H1 (cell line): Measurements from ENCODE around the gene TLCD3A. TPM values are rescaled to one million over a fixed set of nuclear protein-coding genes. Genes with fewer than 3 reads are reported as not detected.

Experiments used
- CTCF ChIA-PET: fragments of 300-600 bp; sonication (Branson Sonifier 250); formaldehyde crosslinking; loops from one replicate; lab custom pipeline; 2021; ENCODE audit not compliant: partially characterized antibody; lab: Charles Lee
- POLR2A ChIA-PET: fragments of 300-600 bp; sonication (Branson Sonifier 250); formaldehyde crosslinking; loops from one replicate; lab custom pipeline; 2021; ENCODE audit warnings: inconsistent platforms; ENCODE audit not compliant: partially characterized antibody; lab: Charles Lee
- DNase-seq, 2 experiments: peaks; one replicate each; pipeline versions ENCODE4 v3.0.0 to v3.0.0-alpha.2; 2010 to 2022; ENCODE audit warnings: low spot score in 2 of 2, low read depth in 1 of 2, mixed read lengths in 1 of 2
- FAIRE-seq: peaks from 2 replicates; lab custom pipeline; 2011; peaks lifted over from hg19 to GRCh38; lab: Jason Lieb, UNC
- H2AFZ ChIP-seq: 2 replicates; pipeline ENCODE4 v1.8.1; 2012; ENCODE audit warnings: low read length, inconsistent platforms
- H2AK5ac ChIP-seq: 2 replicates; pipeline ENCODE4 v1.6.1; 2013; ENCODE audit warnings: low read depth, low read length
- H2BK120ac ChIP-seq: replicated peaks from 2 replicates; pipeline ENCODE3; 2013; ENCODE audit warnings: low read depth, low read length, inconsistent platforms
- H2BK12ac ChIP-seq: 2 replicates; pipeline ENCODE4 v1.6.1; 2013; ENCODE audit warnings: low read depth, low read length
- H2BK15ac ChIP-seq: 2 replicates; pipeline ENCODE4 v1.6.1; 2013; ENCODE audit warnings: low read length
- H2BK20ac ChIP-seq: 2 replicates; pipeline ENCODE4 v1.6.1; 2013; ENCODE audit warnings: low read length
- H2BK5ac ChIP-seq: 2 replicates; pipeline ENCODE4 v1.6.1; 2013; ENCODE audit warnings: low read depth, low read length
- H3K14ac ChIP-seq: 2 replicates; pipeline ENCODE4 v1.6.1; 2013; ENCODE audit warnings: inconsistent platforms; ENCODE audit not compliant: insufficient read length
- H3K18ac ChIP-seq: 2 replicates; pipeline ENCODE4 v1.6.1; 2013; ENCODE audit warnings: low read length; ENCODE audit errors: extremely low read depth
- H3K23ac ChIP-seq: 2 replicates; pipeline ENCODE4 v1.6.1; 2013; ENCODE audit warnings: inconsistent platforms; ENCODE audit not compliant: insufficient read length
- H3K23me2 ChIP-seq: 2 replicates; pipeline ENCODE4 v1.6.1; 2013; ENCODE audit warnings: low read depth, low read length
- H3K27ac ChIP-seq: 2 replicates; pipeline ENCODE4 v1.6.1; 2011; ENCODE audit warnings: low read depth, low read length, inconsistent platforms
- H3K27me3 ChIP-seq, 4 experiments: replicated peaks in 1 of 4; 1 replicate in 1 of 4; 2 replicates in 3 of 4; pipeline versions ENCODE4 v1.6.1 to v1.8.1; 2011 to 2013; ENCODE audit warnings: low read length in 3 of 4, mild to moderate bottlenecking in 3 of 4, inconsistent platforms in 2 of 4, mixed read lengths in 2 of 4, moderate library complexity in 1 of 4; ENCODE audit not compliant: control insufficient read depth in 3 of 4, insufficient read depth in 3 of 4; ENCODE audit errors: extremely low read depth in 1 of 4
- H3K36me3 ChIP-seq, 4 experiments: 2 replicates each; pipeline versions ENCODE4 v1.6.1 to v1.8.1; 2011 to 2013; ENCODE audit warnings: mild to moderate bottlenecking in 4 of 4, low read length in 3 of 4, moderate library complexity in 2 of 4, control low read depth in 1 of 4, inconsistent platforms in 1 of 4; ENCODE audit not compliant: insufficient read depth in 4 of 4, control insufficient read depth in 2 of 4
- H3K4ac ChIP-seq: replicated peaks from 2 replicates; pipeline ENCODE3; 2013; ENCODE audit warnings: low read length, low read depth, mixed read lengths, inconsistent platforms; ENCODE audit not compliant: insufficient read length
- H3K4me1 ChIP-seq, 4 experiments: replicated peaks in 1 of 4; 1 replicate in 1 of 4; 2 replicates in 3 of 4; pipeline versions ENCODE4 v1.6.1 to v1.8.1; 2011 to 2013; ENCODE audit warnings: low read length in 3 of 4, inconsistent platforms in 2 of 4, mixed read lengths in 1 of 4; ENCODE audit not compliant: insufficient read depth in 4 of 4, control insufficient read depth in 3 of 4
- H3K4me2 ChIP-seq, 2 experiments: 2 replicates each; pipeline versions ENCODE4 v1.6.1 to v1.8.1; 2011 to 2013; ENCODE audit warnings: low read depth in 2 of 2, low read length in 2 of 2, control low read depth in 1 of 2, inconsistent platforms in 1 of 2, mild to moderate bottlenecking in 1 of 2; ENCODE audit not compliant: insufficient read depth in 1 of 2
- H3K4me3 ChIP-seq, 4 experiments: fragments of 200-600, 300-600 bp in 1 of 4; sonication (generic), shearing (Covaris generic), sonication (Bioruptor Twin) in 1 of 4; 2 replicates each; pipeline versions ENCODE4 v1.5.1 to v1.8.1; 2011 to 2016; ENCODE audit warnings: low read length in 4 of 4, low read depth in 3 of 4, control low read depth in 2 of 4, inconsistent platforms in 2 of 4, mild to moderate bottlenecking in 2 of 4, mixed read lengths in 1 of 4, moderate library complexity in 1 of 4; ENCODE audit not compliant: insufficient read depth in 2 of 4; ENCODE audit errors: extremely low read depth in 1 of 4
- H3K56ac ChIP-seq: replicated peaks from 2 replicates; pipeline ENCODE3; 2013; ENCODE audit warnings: low read depth, mild to moderate bottlenecking, mixed read lengths, low read length, inconsistent platforms; ENCODE audit not compliant: insufficient read length
- H3K79me1 ChIP-seq: 2 replicates; pipeline ENCODE4 v1.6.1; 2013; ENCODE audit warnings: low read depth, low read length, control low read depth
- H3K79me2 ChIP-seq, 2 experiments: 2 replicates each; pipeline versions ENCODE4 v1.6.1 to v1.8.1; 2012 to 2013; ENCODE audit warnings: low read length in 2 of 2, mild to moderate bottlenecking in 2 of 2, inconsistent platforms in 1 of 2; ENCODE audit not compliant: insufficient read depth in 2 of 2, control insufficient read depth in 1 of 2
- H3K9ac ChIP-seq, 4 experiments: replicated peaks in 1 of 4; 1 replicate in 1 of 4; 2 replicates in 3 of 4; pipeline versions ENCODE4 v1.6.1 to v1.8.1; 2011 to 2013; ENCODE audit warnings: low read depth in 3 of 4, low read length in 3 of 4, control low read depth in 2 of 4, mild to moderate bottlenecking in 2 of 4, moderate library complexity in 2 of 4, inconsistent platforms in 1 of 4; ENCODE audit errors: extremely low read depth in 1 of 4
- H3K9me3 ChIP-seq, 2 experiments: 2 replicates each; pipeline versions ENCODE4 v1.6.1 to v1.8.1; 2012 to 2013; ENCODE audit warnings: mild to moderate bottlenecking in 2 of 2, moderate library complexity in 2 of 2, control low read depth in 1 of 2, inconsistent platforms in 1 of 2, low read depth in 1 of 2, low read length in 1 of 2, mixed read lengths in 1 of 2; ENCODE audit not compliant: insufficient read depth in 2 of 2
- H4K20me1 ChIP-seq, 2 experiments: replicated peaks in 1 of 2; 2 replicates each; pipeline versions ENCODE3 to v1.8.1; 2011 to 2013; ENCODE audit warnings: inconsistent platforms in 2 of 2, low read length in 2 of 2, mild to moderate bottlenecking in 1 of 2; ENCODE audit not compliant: insufficient read depth in 2 of 2, control insufficient read depth in 1 of 2
- H4K5ac ChIP-seq: 2 replicates; pipeline ENCODE4 v1.6.1; 2013; ENCODE audit warnings: low read length, low read depth, mixed read lengths, inconsistent platforms; ENCODE audit not compliant: insufficient read length
- H4K8ac ChIP-seq: 2 replicates; pipeline ENCODE4 v1.8.0; 2013; ENCODE audit warnings: mild to moderate bottlenecking, moderate library complexity, low read length, inconsistent platforms; ENCODE audit not compliant: insufficient read depth; ENCODE audit errors: extremely low read depth
- H4K91ac ChIP-seq: replicated peaks from 2 replicates; pipeline ENCODE3; 2013; ENCODE audit warnings: low read length, mixed read lengths, inconsistent platforms; ENCODE audit not compliant: insufficient read length
- CREB1 ChIP-seq: IDR thresholded peaks from 2 replicates; pipeline ENCODE4 v1.6.1; 2012; ENCODE audit warnings: inconsistent platforms
- E2F6 ChIP-seq: IDR thresholded peaks from 2 replicates; pipeline ENCODE4 v1.6.1; 2012; ENCODE audit warnings: inconsistent platforms
- EGR1 ChIP-seq: IDR thresholded peaks from 2 replicates; pipeline ENCODE4 v1.6.1; 2011; ENCODE audit warnings: low read depth, low read length, borderline replicate concordance
- EP300 ChIP-seq, 2 experiments: IDR thresholded peaks; 1 replicate in 1 of 2; 2 replicates in 1 of 2; pipeline ENCODE4 v1.6.1; 2011 to 2012; ENCODE audit warnings: low read depth in 2 of 2, low read length in 2 of 2, mild to moderate bottlenecking in 2 of 2, borderline replicate concordance in 1 of 2, inconsistent platforms in 1 of 2, moderate library complexity in 1 of 2
- GABPA ChIP-seq: IDR thresholded peaks from 2 replicates; pipeline ENCODE4 v1.6.1; 2011; ENCODE audit warnings: mild to moderate bottlenecking, low read length, moderate library complexity, borderline replicate concordance; ENCODE audit not compliant: insufficient read depth
- NRF1 ChIP-seq: IDR thresholded peaks from 2 replicates; pipeline ENCODE4 v1.6.1; 2011; ENCODE audit warnings: mild to moderate bottlenecking, low read depth, low read length, improper control_type of control experiment
- RNF2 ChIP-seq: fragments of 200-900, 300-1000 bp; sonication (generic); IDR thresholded peaks from 2 replicates; pipeline ENCODE4 v1.7.1; 2016; ENCODE audit warnings: borderline replicate concordance, low read depth, mild to moderate bottlenecking, antibody characterized with exemption, low read length; ENCODE audit not compliant: poor library complexity, severe bottlenecking; ENCODE audit errors: missing control alignments
- SIRT6 ChIP-seq: IDR thresholded peaks from one replicate; pipeline ENCODE4 v1.7.1; 2012; ENCODE audit warnings: low read length, inconsistent platforms
- SIX5 ChIP-seq: IDR thresholded peaks from 2 replicates; pipeline ENCODE4 v1.6.1; 2011; ENCODE audit warnings: mild to moderate bottlenecking, low read depth, low read length
- TAF7 ChIP-seq: optimal IDR thresholded peaks from 2 replicates; pipeline ENCODE3; 2011; ENCODE audit warnings: low read depth, mild to moderate bottlenecking, inconsistent platforms, low read length, moderate library complexity, borderline replicate concordance
- TBP ChIP-seq: IDR thresholded peaks from 2 replicates; pipeline ENCODE4 v1.6.1; 2011; ENCODE audit warnings: low read depth, low read length, improper control_type of control experiment
- WGBS, 2 experiments: shearing (Covaris generic) in 1 of 2; methylation state at CpG; one replicate each; pipeline versions ENCODE4 v1.1.6 to v1.1.7; 2013 to 2015; ENCODE audit warnings: low lambda C conversion rate in 2 of 2, mixed read lengths in 2 of 2, inconsistent platforms in 1 of 2, low coverage in 1 of 2, missing lambda C conversion rate in 1 of 2; ENCODE audit not compliant: insufficient replicate concordance in 2 of 2, insufficient coverage in 1 of 2, insufficient read length in 1 of 2; ENCODE audit errors: extremely low coverage in 1 of 2, missing lambda C conversion rate in 1 of 2; 5-methylcytosine and 5-hydroxymethylcytosine counted together
- polyA plus RNA-seq, 7 experiments: library from polyadenylated mRNA; depleted of rRNA in 3 of 7; stranded (reverse) in 5 of 7; unstranded in 2 of 7; fragments of >200 nt in 5 of 7; fragments of 200-250 nt in 2 of 7; gene quantifications; 1 replicate in 5 of 7; 2 replicates in 1 of 7; 4 replicates in 1 of 7; pipeline versions ENCODE4 v1.2.1 to v1.2.3, GENCODE V29; 2011 to 2013; ENCODE audit warnings: missing spikeins in 2 of 7, mixed read lengths in 2 of 7
- total RNA-seq: library from RNA; stranded (reverse); fragmentation: NEBNext Ultra II Directional; extraction: Animal tissue kit (Norgen Biotek cat#: 25700); gene quantifications from 2 replicates; pipeline ENCODE4 v1.2.1, GENCODE V29; 2021

The TLCD3A gene
- total and polyA plus RNA-seq, 2 of the 8 experiments (the other 6 are each of a cell fraction or from before 2014, with no cell fraction given): 26.1 to 48.8 TPM

- no peak for DNase-seq
- H3K79me2 ChIP-seq: no peaks in the 10 kb centered on the region
- no peak for FAIRE-seq
- H3K14ac ChIP-seq: no peak overlapping the region
- peak overlapping the region; percentile 17 for H4K91ac ChIP-seq
- no peaks in the 10 kb centered on the region for H3K36me3 ChIP-seq
- no peak overlapping the region for H2BK120ac ChIP-seq
- no peak overlapping the region; a peak in 1 of 7 replicates for H3K9ac ChIP-seq
- H3K27ac ChIP-seq: no peak overlapping the region
- H4K5ac ChIP-seq: no peak overlapping the region
- peak overlapping the region; percentile 54 to 61; a peak in 2 of 4 replicates for H3K4me2 ChIP-seq
- H3K23ac ChIP-seq: no peak overlapping the region
- peak overlapping the region in 1 of 4 experiments; percentile 29; a peak in 2 of 8 replicates for H3K4me3 ChIP-seq
- no peaks in the 10 kb centered on the region for H3K27me3 ChIP-seq
- H3K79me1 ChIP-seq: 0 out of 2 replicates have a peak, but pooled peaks cover 2% of the 10 kb centered on the region
- no peak overlapping the region for H3K56ac ChIP-seq
- H4K8ac ChIP-seq: no peak overlapping the region
- H2BK5ac ChIP-seq: no peak overlapping the region
- H3K4ac ChIP-seq: peak overlapping the region; percentile 87
- CTCF ChIA-PET: no interaction called here
- 76% methylated on average over 12 of the region's 12 CpGs; no CpG with 5 or more reads in 1 of the 2 experiments for WGBS, 2 experiments
- H4K20me1 ChIP-seq: no peaks in the 10 kb centered on the region
- no peaks in the 10 kb centered on the region for H3K23me2 ChIP-seq
- H3K18ac ChIP-seq: peak overlapping the region; percentile 81
- H2BK15ac ChIP-seq: peak overlapping the region; percentile 46; the same call in 1 of the 2 replicates
- H2BK20ac ChIP-seq: no peak overlapping the region
- H3K4me1 ChIP-seq: peaks cover 5 to 10% (median 10%) of the 10 kb centered on the region in 4 experiments; a peak in 6 of 7 replicates
- no peak overlapping the region for H2AFZ ChIP-seq
- POLR2A ChIA-PET: interaction anchor here (0.7 to 1.3 kb wide), 2 partner anchors 8 to 13 kb away, joined by 3 to 4 read pairs; no protein-coding TSS in a partner anchor
- no peak overlapping the region; the same call in 1 of the 2 replicates for H2BK12ac ChIP-seq
- no peaks in the 10 kb centered on the region for H3K9me3 ChIP-seq
- H2AK5ac ChIP-seq: no peak overlapping the region
- no peak for TF ChIP-seq EGR1
- no peak for TF ChIP-seq E2F6
- no peak for TF ChIP-seq CREB1
- TF ChIP-seq RNF2: no peak
- no peak for TF ChIP-seq EP300 (IDR thresholded peaks at IDR 0.05; ENCODE audit: borderline replicate concordance in 1 of 2, low read depth in 2 of 2, low read length in 2 of 2)
- no peak for TF ChIP-seq TBP
- TF ChIP-seq GABPA: no peak
- no peak for TF ChIP-seq SIRT6
- no peak for TF ChIP-seq TAF7
- TF ChIP-seq SIX5: no peak
- TF ChIP-seq NRF1: no peak
Observed at GRCh38 chr17:725746-726145, 6.7 kb upstream of the TLCD3A start.
